GM23248 (cell line): ENCODE results near the gene FBXW11. TPM values are rescaled to one million over a fixed set of nuclear protein-coding genes. Genes with fewer than 3 reads are reported as not detected.

Experiments
- DNase-seq: peaks from one replicate; pipeline ENCODE4 v3.0.0-alpha.2; 2015
- H2AFZ ChIP-seq: fragments of 200-600 bp; sonication (generic); 2 replicates; pipeline ENCODE4 v1.6.1; 2016; ENCODE audit warnings: antibody characterized with exemption
- H3F3A ChIP-seq: fragments of 200-600 bp; sonication (generic); 2 replicates; pipeline ENCODE4 v1.6.1; 2016; ENCODE audit warnings: mild to moderate bottlenecking, antibody characterized with exemption, mixed run types; ENCODE audit not compliant: insufficient read depth
- H3K27ac ChIP-seq: fragments of 200-600 bp; sonication (generic); 2 replicates; pipeline ENCODE4 v1.5.1; 2016; ENCODE audit warnings: mild to moderate bottlenecking
- H3K27me3 ChIP-seq: fragments of 200-600 bp; sonication (generic); replicated peaks from 2 replicates; pipeline ENCODE4 v1.6.1; 2016; ENCODE audit warnings: mild to moderate bottlenecking; ENCODE audit not compliant: insufficient read depth
- H3K36me3 ChIP-seq: fragments of 200-600 bp; sonication (generic); 2 replicates; pipeline ENCODE4 v1.6.1; 2016; ENCODE audit warnings: low read depth, mild to moderate bottlenecking
- H3K4me1 ChIP-seq: fragments of 200-600 bp; sonication (generic); 2 replicates; pipeline ENCODE4 v1.6.1; 2016; ENCODE audit warnings: mild to moderate bottlenecking; ENCODE audit not compliant: insufficient read depth
- H3K4me2 ChIP-seq: fragments of 200-600 bp; sonication (generic); one replicate; pipeline ENCODE4 v1.6.1; 2016; ENCODE audit warnings: mild to moderate bottlenecking; ENCODE audit not compliant: unreplicated experiment
- H3K4me3 ChIP-seq: fragments of 200-600 bp; sonication (generic); 2 replicates; pipeline ENCODE4 v1.5.1; 2016; ENCODE audit warnings: mild to moderate bottlenecking
- H3K79me2 ChIP-seq: fragments of 200-600 bp; sonication (generic); 2 replicates; pipeline ENCODE4 v1.6.1; 2016; ENCODE audit warnings: mild to moderate bottlenecking; ENCODE audit not compliant: insufficient read depth
- H3K9ac ChIP-seq: fragments of 200-600 bp; sonication (generic); 2 replicates; pipeline ENCODE4 v1.6.1; 2016; ENCODE audit warnings: mild to moderate bottlenecking
- H3K9me2 ChIP-seq: fragments of 200-600 bp; sonication (generic); 2 replicates; pipeline ENCODE4 v1.6.1; 2016; ENCODE audit warnings: mixed run types, mild to moderate bottlenecking, moderate library complexity; ENCODE audit not compliant: insufficient read depth
- H3K9me3 ChIP-seq: fragments of 200-600 bp; sonication (generic); one replicate; pipeline ENCODE4 v1.6.1; 2017; ENCODE audit warnings: low read depth
- H4K20me1 ChIP-seq: fragments of 200-600 bp; sonication (generic); 2 replicates; pipeline ENCODE4 v1.6.0; 2016; ENCODE audit not compliant: insufficient read depth
- EZH2 ChIP-seq: fragments of 200-600 bp; sonication (generic); IDR thresholded peaks from 2 replicates; pipeline ENCODE4 v1.6.1; 2018; ENCODE audit warnings: antibody characterized with exemption, mild to moderate bottlenecking; ENCODE audit not compliant: insufficient read depth, poor library complexity, severe bottlenecking
- EZH2phosphoT487 ChIP-seq: fragments of 200-600 bp; sonication (generic); IDR thresholded peaks from 2 replicates; pipeline ENCODE4 v1.6.1; 2018; ENCODE audit warnings: antibody characterized with exemption, moderate library complexity, mild to moderate bottlenecking, low read depth; ENCODE audit not compliant: insufficient read depth
- WGBS, 2 experiments: methylation state at CpG; one replicate each; pipeline ENCODE4 v1.1.6; 2015 to 2017; ENCODE audit warnings: low lambda C conversion rate in 2 of 2, low coverage in 1 of 2; ENCODE audit errors: missing lambda C conversion rate in 2 of 2; 5-methylcytosine and 5-hydroxymethylcytosine counted together
- in situ Hi-C: fragments of 300-500 bp; cut with MboI; formaldehyde crosslinking; loops from 2 replicates; pipeline ENCODE4 v1.15.0; 2020
- polyA plus RNA-seq: library from polyadenylated mRNA; unstranded; fragments of >200 nt; fragmentation: Nextera tagmentation; extraction: Ambion mirVana; gene quantifications from 2 replicates; pipeline ENCODE4 v1.2.1, GENCODE V29; 2016
- total RNA-seq: library from RNA; depleted of rRNA; stranded (reverse); fragments of >200 nt; shearing (Covaris generic); gene quantifications from 2 replicates; pipeline ENCODE4 v1.2.3, GENCODE V29; 2014

The FBXW11 gene
- total and polyA plus RNA-seq, 2 experiments from 2014 or later, result 30.6 to 78.0 TPM

DNA sequence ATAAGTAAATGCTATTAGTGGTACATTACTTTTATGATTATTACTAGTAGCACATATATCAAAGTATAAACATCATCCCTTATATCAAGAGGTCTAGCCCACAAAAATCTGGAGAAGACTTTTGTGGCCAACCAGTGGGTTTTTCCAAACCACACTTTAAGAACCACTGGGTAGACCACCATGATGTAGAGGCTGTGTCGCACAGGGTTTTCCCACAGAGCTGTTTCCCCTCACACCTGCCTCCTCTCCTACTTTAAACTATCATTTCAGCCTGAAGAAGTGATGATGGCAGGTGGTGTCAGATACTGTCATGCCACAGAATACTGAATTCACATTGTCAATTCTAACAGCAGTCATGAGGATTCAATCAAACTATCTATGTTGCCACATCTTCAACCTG lies 109.2 kb downstream of the FBXW11 start:
- Histone ChIP-seq H3K9ac (no peak overlapping the region), H3K27ac (no peak overlapping the region), H4K20me1 (peaks cover 10% of the 10 kb centered on the region; the same call in 1 of the 2 replicates), H3K27me3 (no peaks in the 10 kb centered on the region), H3K36me3 (no peaks in the 10 kb centered on the region; the same call in 1 of the 2 replicates), H3K4me3 (no peak overlapping the region), H3K9me3 (no peaks in the 10 kb centered on the region), H3K9me2 (no peaks in the 10 kb centered on the region), H2AFZ (no peak overlapping the region), H3K4me1 (peaks cover 15% of the 10 kb centered on the region), H3K79me2 (peaks cover 26% of the 10 kb centered on the region), H3K4me2 (no peak overlapping the region), H3F3A (peaks cover 27% of the 10 kb centered on the region)
- TF ChIP-seq EZH2phosphoT487, result no peak
- TF ChIP-seq EZH2, result no peak
- no peak for DNase-seq
- WGBS, 2 experiments, result 96 to 100% methylated on average over 1 of the region's 1 CpG
- in situ Hi-C loops, result no loop called here

DNA sequence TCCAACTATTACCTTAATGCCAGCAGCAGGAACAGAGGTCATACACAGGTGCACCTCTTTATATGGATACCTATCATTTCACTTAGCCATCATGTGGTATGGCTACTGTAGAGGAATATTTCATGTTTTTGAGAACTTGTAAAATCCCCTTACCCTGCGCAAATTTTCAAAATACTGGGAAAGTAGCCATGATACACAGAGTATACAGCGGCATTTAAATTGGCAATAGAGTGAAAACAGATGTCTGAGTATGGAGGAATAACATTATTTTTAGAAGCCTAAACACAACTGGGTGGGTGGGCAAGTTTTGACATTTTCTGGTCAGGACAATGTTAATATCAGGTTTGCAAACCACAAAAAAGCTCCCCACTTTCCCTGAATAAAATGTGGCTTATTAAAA lies 111.4 kb downstream of the FBXW11 start:
- H4K20me1 ChIP-seq, result 0 out of 2 replicates have a peak, but pooled peaks cover under 1% of the 10 kb centered on the region
- H3K9ac ChIP-seq, result no peak overlapping the region
- H3F3A ChIP-seq, result peaks cover 27% of the 10 kb centered on the region
- no peak for TF ChIP-seq EZH2
- TF ChIP-seq EZH2phosphoT487, result no peak
- no peak for DNase-seq
- H3K27ac ChIP-seq, result no peak overlapping the region
- H3K36me3 ChIP-seq, result peaks cover 5% of the 10 kb centered on the region
- peaks cover 15% of the 10 kb centered on the region for H3K4me1 ChIP-seq
- H3K9me2 ChIP-seq, result no peaks in the 10 kb centered on the region
- no peak overlapping the region for H3K4me2 ChIP-seq
- H3K79me2 ChIP-seq, result peaks cover 12% of the 10 kb centered on the region
- no peaks in the 10 kb centered on the region for H3K27me3 ChIP-seq
- H2AFZ ChIP-seq, result no peak overlapping the region
- WGBS, 2 experiments, result 96 to 100% methylated on average over 2 of the region's 2 CpGs
- H3K4me3 ChIP-seq, result no peak overlapping the region
- in situ Hi-C loops, result no loop called here
- no peaks in the 10 kb centered on the region for H3K9me3 ChIP-seq

DNA sequence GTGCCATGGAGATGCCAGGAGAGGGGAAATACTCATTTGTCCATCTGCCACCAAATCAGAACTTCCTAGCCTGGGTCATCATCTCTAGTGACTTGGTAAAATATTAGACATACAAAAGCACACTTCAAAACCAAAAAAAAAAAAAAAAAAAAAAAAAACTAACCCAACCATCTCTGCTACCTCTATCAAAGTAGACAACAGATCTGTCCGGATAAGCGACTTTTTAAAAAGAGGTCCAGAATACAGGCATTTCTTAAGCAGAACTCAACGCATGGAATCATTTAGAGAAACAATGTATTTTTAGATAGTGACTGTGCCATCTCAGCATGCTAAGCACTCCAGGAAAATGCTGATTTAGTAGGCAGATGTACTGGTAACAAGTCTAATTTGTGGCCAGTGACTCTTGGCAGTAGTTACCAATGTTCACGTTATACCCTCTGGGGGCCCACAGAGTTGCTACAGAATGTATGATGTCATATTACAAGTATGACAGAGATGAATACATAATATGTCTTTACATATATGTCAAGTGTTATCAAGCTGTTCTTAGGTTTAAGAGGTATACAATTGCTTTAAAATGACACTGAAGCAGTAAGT lies 113.0 kb downstream of the FBXW11 start:
- DNase-seq, result peak; percentile 89
- Histone ChIP-seq H2AFZ (no peak overlapping the region), H3K4me2 (peak overlapping the region; percentile 34), H3K79me2 (peaks cover 7% of the 10 kb centered on the region), H3K36me3 (peaks cover 11% of the 10 kb centered on the region), H3K27ac (peak overlapping the region; percentile 25), H3K4me3 (no peak overlapping the region), H4K20me1 (no peaks in the 10 kb centered on the region), H3F3A (peaks cover 21% of the 10 kb centered on the region), H3K27me3 (no peaks in the 10 kb centered on the region), H3K9me2 (no peaks in the 10 kb centered on the region), H3K4me1 (peaks cover 15% of the 10 kb centered on the region), H3K9ac (no peak overlapping the region), H3K9me3 (no peaks in the 10 kb centered on the region)
- WGBS, 2 experiments, result 18 to 24% methylated on average over 4 of the region's 4 CpGs
- TF ChIP-seq EZH2phosphoT487 (no peak), EZH2 (no peak)
- in situ Hi-C loops, result no loop called here

- Histone ChIP-seq H3K9me3 (no peaks in the 10 kb centered on the region), H3K4me2 (no peak overlapping the region), H3K79me2 (peaks cover 7% of the 10 kb centered on the region), H3K27me3 (no peaks in the 10 kb centered on the region), H3K27ac (no peak overlapping the region), H3K9me2 (no peaks in the 10 kb centered on the region), H2AFZ (no peak overlapping the region), H3K36me3 (peaks cover 11% of the 10 kb centered on the region), H3K4me1 (peaks cover 15% of the 10 kb centered on the region), H3F3A (peaks cover 21% of the 10 kb centered on the region), H3K4me3 (no peak overlapping the region), H4K20me1 (no peaks in the 10 kb centered on the region), H3K9ac (no peak overlapping the region)
- TF ChIP-seq EZH2phosphoT487 (no peak), EZH2 (no peak)
- no peak for DNase-seq
- in situ Hi-C loops, result no loop called here
- 79 to 81% methylated on average over 6 of the region's 6 CpGs for WGBS, 2 experiments
Measured at GRCh38 chr5:171891595-171891994, 114.8 kb downstream of the FBXW11 start.
